ENCODE measurements around the gene RMDN3.

RMDN3 gene

GRCh38 chr15:40746916-40747418 is 8.1 kb downstream of the RMDN3 start:
- DNase-seq = no peak

DNA sequence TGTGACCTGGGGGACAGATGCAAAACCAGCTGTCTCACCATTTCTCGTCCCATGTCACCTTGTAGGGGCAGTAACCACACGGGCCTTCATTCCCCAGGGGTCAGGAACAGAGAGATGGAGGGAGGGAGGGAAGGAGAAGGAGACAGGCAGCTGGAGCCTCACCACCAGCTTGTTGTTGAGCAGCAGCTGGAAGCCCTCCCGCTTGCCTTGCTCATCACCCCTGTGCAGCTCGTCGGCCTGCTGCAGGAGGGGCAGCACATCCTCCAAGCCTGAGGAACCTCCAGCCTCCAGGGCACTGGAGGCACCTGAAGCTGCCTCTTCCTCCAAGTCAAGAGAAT is 10.3 kb downstream of the RMDN3 start:
- no peak for DNase-seq

DNA sequence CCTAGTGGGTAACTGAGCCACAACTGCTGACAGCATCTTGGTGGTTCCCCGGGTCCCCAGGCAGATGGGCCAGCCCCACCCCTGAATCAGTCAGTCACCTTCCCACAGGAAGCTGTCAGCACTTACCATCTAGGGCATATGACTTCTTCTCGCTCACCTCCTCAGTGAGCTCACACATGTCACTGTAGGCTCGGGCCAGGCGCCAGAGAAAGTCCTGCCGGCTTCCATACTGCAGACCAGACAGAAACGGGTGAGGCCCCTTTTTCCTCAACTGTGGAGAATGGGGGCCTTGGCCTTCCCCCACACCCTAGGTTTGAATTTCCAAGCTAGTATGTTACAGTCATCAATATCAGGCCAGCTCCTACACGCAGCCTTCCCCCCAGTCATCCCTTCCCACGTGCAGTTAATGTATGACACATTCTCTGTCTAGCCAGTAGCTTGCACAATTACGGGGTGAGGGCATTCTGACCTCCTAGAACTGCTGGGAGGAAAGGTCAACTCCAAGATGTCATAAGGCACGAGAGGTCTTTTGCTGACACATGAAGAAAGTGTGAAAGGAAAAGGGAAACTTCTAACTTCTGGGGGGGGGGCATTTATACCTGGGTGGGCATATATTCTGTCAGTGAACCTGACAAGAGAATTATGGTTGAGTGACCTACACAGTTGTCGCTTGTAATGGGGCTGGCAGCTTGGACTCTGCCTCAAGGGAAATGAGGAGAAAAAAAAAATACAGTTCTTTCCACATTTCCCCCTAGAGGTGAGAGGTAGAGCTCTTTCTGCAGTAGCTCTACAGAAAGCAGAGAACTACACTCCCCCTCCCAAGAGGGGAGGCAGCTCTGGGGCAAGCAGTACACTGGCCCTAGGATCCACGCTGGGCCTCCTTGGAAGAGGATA is 10.9 kb downstream of the RMDN3 start:
- no peak for DNase-seq

- DNase-seq = no peak
These were observed 11.6 kb downstream of the RMDN3 start for GRCh38 chr15:40743485-40743901.

GRCh38 chr15:40739854-40740253 is 15.2 kb downstream of the RMDN3 start:
- no peak for DNase-seq

DNA sequence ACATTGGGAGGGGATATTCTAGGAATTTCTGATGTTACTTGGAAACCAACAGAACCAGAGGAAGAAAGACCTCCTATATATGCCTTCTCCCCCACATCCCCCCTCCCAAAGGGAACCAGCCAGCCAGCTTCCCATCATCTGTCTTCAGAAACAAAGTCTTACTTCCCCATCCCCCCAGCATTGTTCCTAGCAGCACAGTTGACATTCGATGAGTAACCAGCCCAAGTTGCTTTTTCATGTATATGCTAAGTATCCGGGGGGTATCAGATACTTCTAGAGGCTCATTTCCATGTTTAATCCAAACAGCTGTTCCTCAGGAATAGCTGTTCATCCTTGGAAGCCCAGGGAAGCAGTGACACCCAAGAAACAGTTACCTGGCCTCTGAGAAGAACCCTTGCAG is 16.0 kb downstream of the RMDN3 start:
- DNase-seq = no peak

DNA sequence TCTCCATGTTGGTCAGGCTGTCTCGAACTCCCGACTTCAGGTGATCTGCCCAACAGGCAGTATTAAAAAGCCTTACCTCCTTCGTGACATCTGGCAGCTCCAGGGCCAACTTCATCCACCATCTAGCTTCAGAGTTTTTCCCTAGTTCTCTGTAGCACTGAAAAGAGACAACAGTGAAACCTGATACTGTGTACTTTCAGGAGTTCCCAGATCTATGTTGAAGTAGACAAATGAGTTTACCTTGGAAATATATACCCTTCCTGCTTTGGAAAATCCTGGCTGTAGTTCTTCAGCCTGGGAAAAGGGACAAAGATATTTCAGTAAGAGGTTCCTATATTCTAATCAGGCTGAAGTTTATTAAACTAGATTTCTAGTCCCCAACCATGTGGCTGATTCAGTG is 18.0 kb downstream of the RMDN3 start:
- DNase-seq = no peak

DNA sequence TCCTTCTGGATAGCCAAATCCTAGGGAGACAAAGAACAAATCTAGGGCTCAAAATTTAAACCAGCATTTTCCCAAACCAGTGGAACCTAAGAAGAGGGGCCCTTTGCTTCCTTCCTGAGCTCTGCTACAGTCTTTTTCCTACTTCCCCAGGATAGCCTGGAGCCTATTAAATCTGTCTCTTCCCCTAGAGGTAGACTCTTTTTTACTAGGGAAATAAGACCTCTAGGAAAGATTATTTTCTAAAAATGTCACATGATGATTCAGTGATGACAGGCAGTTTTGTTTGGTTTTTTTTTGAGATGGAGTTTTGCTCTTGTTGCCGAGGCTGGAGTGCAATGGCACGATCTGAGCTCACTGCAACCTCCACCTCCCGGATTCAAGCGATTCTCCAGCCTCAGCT is 18.5 kb downstream of the RMDN3 start:
- DNase-seq = no peak

DNA sequence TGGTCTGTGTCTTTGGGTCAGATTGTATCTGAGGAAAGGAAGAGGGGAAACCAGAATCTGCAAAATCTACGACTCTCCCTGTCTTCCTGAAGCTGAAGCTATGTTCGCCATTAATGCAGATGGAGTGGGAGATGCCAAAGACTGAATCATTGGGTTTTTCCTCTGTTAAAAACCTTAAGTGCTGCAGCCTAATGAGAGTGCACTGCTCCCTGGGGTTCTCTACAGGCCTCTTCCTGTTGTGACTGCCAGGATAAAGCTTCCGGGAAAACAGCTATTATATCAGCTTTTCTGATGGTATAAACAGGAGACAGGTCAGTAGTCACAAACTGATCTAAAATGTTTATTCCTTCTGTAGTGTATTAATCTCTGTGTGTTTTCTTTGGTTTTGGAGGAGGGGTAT is 24.0 kb downstream of the RMDN3 start:
- DNase-seq = no peak

DNA sequence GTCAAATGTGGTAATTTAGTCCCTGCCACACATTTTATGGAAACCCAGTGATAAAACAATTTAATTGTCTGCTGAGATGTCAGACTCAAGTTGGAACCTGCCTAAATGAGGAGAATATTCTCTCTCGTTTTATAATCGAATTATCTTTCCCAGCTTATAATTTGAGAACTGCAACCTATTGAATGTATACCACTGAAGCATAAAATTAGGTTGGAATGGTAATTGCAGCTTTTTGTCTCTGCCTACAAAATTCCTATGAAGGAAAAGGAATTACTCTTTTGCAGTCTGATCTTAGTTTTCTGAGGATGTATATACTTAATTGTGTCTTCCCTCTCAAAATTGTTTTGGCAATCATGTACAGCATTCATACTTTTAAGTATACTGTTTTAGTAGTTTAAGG is 31.1 kb downstream of the RMDN3 start:
- no peak for DNase-seq

DNA sequence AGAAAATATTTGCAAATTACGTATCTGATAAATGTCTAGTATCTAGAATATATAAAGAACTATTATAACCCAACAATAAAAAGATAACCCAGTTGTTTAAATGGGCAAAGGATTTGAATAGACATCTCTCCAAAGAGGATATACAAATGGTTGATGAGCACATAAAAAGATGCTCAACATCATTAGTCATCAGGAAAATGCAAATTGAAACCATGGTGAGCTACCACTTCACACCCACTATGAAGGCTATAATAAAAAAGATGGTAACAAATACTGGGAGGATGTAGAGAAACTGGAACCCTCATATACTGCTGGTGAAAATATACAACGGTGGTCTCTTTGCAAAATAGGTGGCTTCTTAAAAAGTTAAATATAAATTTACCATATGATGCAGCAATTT is 32.1 kb downstream of the RMDN3 start:
- no peak for DNase-seq

DNA sequence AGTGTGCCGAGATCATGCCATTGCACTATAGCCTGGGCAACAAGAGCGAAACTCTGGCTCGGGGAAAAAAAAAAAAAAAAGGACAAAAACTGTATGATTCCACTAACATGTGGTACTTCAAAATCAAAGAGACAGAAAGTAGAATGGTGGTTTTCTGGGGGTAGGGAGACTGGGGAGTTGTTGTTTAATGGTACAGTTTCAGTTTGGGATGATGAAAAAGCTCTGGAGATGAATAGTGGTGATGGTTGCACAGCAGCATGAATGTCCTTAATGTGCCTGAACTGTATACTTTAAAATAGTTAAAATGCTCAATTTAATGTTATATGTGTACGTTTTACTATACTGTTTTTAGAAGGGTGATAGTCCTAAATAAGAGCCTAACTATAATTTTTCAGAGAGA is 32.7 kb downstream of the RMDN3 start:
- no peak for DNase-seq

GRCh38 chr15:40721701-40722100 is 33.4 kb downstream of the RMDN3 start:
- no peak for DNase-seq

DNA sequence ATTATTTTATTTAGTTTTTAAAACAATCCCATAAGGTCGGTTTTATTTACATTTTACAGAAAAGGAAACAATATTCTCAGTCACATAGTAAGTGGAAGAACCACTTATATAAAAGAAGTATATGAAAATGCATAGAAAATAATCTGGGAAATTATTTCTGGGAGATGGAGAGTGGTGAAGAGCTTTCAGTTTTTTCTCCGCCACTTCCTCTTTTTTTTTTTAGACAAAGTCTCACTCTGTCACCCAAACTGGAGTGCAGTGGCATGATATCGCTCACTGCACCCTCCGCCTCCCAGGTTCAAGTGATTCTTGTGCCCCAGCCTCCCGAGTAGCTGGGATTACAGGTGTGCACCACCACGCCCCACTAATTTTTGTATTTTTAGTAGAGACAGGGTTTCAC is 38.9 kb downstream of the RMDN3 start:
- no peak for DNase-seq

DNA sequence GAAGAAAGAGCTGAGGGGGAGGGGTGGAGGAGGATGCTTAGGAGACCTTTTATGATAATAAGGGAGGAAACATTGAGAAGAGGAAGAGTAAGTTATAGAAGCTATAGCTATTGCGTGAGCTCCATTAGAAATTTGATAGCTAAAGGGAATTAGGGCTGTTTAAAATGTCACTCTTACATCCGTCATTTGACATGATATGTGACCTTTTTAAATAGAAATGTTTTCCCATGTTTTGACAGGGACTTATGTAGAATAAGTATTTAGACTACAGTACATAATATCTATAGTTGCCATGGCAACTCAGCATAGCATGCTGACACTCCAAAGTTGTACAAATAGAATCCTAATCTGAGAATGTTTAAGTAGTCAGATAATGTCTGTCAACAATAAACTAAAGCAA is 40.9 kb downstream of the RMDN3 start:
- no peak for DNase-seq

GRCh38 chr15:40706121-40706520 is 48.9 kb downstream of the RMDN3 start:
- no peak for DNase-seq

DNA sequence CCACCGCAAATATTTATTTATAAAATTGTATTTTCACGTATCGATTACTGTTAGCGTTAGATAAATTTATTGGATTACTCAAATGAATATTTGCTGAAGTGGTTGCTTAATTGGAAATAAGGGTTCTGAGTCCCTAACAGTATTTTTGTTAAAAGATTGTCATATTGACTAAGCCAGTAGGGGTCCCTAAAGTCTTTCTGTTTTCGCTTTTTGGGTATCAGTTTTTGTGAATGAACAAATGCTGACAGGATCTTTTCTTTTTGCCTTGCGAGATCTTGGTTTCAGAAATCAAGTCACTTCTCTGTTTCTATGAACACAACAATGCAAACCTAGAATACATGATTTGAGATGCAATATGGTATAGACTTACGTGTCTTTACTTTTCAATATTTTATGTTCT is 53.0 kb downstream of the RMDN3 start:
- DNase-seq = no peak

GRCh38 chr15:40697916-40698315 is 57.1 kb downstream of the RMDN3 start:
- no peak for DNase-seq

DNA sequence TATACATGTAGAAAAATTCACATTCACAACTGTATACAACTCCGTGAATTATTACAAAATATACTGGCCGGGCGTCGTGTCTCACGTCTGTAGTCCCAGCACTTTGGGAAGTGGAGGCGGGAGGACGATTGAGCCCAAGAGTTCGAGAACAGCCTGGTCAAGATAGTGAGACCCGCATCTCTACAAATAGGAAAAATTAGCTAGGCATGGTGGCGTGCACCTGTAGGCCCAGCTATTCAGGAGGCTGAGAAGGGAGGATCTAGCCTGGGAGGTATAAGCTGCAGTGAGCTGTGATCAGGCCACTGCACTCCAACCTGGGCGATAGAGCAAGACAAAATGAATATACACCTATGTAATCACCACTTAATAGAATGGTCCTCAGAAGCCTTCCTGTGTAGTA is 58.8 kb downstream of the RMDN3 start:
- DNase-seq = no peak

DNA sequence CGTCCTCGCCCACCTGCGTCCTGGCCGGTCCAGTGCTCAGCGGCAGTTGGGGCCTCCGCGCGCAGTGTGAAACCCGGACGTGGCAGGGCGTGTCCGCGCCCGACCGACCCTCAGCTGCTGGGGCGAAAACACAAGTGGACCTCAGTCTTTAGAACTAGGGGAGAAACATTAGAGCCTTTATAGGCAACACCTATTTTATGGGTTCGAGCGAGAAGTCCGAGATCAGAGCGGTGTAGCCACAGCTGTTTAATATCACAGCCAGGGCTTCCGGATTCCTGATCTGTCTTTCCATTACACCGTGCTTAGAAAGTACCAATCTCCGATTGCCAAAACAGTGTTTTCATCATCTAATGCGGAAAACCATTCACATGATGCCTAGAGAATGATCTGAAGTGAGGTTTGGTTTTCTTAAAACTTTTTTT is 59.6 kb downstream of the RMDN3 start:
- no peak for DNase-seq

GRCh38 chr15:40694688-40695468 is 60.2 kb downstream of the RMDN3 start, which contains the start of gene RAD51:
Gene RAD51, plus strand, starts transcription at chr15:40695174. Its CDS starts 3,585 bp downstream, at chr15:40698759.
- DNase-seq = peak; percentile 68

DNA sequence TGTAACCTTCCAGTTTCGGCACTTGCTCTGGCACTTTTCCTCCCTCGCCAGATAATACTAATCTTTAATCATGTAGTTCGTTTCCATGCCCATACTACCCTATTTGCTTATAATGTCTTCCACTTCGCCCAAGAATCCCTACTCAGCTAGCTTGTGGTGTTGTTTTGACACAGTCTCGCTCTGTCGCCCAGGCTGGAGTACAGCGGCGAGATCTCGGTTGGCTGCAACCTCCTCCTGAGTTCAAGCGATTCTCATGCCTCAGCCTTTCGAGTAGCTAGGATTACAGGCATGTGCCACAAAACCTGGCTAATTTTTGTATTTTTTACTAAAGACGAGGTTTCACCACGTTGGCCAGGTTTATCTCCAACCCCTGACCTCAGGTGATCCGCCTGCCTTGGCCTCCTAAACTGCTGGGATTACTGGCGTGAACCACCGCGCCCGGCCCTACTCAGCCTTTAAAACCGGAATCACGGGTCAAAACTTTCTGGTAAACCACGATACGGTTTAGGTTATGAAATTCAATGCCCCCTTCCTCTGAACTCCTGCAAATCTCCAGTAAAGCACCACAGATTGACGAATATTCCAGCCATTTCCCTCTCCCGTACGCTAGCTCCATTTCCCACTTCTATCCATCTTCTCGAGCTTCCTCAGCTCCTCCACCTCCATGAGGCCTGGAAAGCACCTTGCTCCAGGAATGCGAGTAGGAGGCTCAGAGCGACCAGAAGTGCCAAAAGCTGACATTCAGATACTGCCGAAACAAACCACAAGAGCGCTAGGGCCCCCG is 61.0 kb downstream of the RMDN3 start:
- no peak for DNase-seq

GRCh38 chr15:40691737-40692136 is 63.3 kb downstream of the RMDN3 start:
- no peak for DNase-seq
